ENCODE data around the gene LPP.

GRCh38 chr3:188527389-188527788, 373.4 kb downstream of the LPP start:
- TF ChIP-seq TAF1 (IDR thresholded peaks at IDR 0.05; ENCODE audit: borderline replicate concordance, insufficient read depth, low read length) = no peak
- TF ChIP-seq POLR2AphosphoS5 (IDR thresholded peaks at IDR 0.05; ENCODE audit: low read depth, low read length) = no peak
- no peak for TF ChIP-seq SIN3A (IDR thresholded peaks at IDR 0.05; ENCODE audit: borderline replicate concordance, insufficient read depth, low read length)
